GM12873 (cell line): Measurements from ENCODE around the gene NKX3-2.

Source experiments
- TF ChIP-seq, protein P1 (sequence below): IDR thresholded peaks from 2 replicates; pipeline ENCODE4 v1.5.1; 2012; ENCODE audit warnings: low read depth, mild to moderate bottlenecking, moderate library complexity, low read length, control low read depth; ENCODE audit not compliant: insufficient read depth; ENCODE audit errors: missing control alignments

Gene NKX3-2

DNA sequence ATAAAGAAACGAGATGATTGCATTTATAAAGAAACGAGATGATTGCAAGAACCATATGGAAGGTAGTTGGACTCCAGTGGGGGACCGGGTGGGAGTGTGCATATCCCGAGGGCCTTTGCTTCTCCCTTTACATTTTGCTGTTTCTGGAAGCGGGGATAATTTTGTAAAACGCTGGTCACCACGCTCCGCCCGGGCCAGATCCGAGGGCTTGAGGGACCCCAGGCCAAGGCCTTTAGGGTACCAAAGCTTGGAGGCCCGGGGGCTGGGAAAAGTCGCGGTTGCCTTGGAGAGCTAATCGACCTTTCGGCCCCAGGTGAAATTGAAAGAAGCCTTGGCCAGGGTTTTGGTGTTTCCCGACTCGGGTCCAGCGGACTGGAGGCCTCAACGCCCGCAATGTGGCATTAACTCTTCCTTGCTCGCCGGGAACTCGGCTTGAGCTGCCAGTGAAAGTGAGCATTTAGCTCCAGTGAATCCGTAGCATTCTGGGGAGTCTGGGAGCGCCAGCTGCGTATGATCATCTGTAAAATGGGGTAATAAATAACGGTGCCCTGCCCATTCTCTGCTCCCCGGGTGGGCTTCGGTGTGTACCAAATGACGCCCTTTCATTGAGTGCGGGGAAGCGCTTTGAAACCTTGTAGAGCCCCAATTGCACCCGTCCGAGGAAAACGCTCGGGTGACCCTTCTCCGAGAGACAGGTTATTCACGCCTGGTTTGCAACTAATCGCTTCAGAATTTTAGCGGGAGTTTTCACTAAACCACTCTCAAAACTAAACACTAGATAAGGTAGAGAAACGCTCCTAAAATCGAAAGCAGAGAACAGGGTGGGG lies 4.5 kb downstream of the NKX3-2 start:
- TF ChIP-seq, protein P1, sequence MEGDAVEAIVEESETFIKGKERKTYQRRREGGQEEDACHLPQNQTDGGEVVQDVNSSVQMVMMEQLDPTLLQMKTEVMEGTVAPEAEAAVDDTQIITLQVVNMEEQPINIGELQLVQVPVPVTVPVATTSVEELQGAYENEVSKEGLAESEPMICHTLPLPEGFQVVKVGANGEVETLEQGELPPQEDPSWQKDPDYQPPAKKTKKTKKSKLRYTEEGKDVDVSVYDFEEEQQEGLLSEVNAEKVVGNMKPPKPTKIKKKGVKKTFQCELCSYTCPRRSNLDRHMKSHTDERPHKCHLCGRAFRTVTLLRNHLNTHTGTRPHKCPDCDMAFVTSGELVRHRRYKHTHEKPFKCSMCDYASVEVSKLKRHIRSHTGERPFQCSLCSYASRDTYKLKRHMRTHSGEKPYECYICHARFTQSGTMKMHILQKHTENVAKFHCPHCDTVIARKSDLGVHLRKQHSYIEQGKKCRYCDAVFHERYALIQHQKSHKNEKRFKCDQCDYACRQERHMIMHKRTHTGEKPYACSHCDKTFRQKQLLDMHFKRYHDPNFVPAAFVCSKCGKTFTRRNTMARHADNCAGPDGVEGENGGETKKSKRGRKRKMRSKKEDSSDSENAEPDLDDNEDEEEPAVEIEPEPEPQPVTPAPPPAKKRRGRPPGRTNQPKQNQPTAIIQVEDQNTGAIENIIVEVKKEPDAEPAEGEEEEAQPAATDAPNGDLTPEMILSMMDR: no peak

DNA sequence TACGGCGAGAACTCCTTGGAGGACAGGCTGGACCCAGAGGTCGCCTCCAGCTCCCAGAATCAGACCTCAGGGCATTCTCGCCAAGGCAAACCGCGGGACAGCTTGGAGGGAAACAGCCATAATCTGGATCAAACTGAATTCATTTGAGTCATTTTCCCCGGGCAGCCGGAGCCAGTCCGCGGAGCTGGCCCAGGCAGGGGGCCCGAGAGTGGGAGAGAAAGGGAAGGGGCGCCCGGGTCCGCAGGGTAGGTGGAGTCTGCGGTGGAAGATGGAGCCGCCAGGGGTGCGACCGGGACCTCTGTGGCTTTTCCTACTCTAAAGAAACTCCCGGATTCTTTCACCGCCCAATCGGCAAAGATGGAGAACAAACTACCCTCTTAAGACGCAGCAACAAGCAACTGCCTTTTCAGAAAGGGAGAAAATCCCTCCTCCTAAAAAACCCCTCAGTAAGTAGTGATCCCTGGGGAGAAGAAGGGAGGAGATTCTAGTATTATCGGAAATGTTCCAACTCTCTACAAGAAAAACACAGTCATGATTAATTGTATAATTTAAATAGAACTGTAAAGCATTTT lies 5.2 kb downstream of the NKX3-2 start:
- TF ChIP-seq, protein P1: no peak

DNA sequence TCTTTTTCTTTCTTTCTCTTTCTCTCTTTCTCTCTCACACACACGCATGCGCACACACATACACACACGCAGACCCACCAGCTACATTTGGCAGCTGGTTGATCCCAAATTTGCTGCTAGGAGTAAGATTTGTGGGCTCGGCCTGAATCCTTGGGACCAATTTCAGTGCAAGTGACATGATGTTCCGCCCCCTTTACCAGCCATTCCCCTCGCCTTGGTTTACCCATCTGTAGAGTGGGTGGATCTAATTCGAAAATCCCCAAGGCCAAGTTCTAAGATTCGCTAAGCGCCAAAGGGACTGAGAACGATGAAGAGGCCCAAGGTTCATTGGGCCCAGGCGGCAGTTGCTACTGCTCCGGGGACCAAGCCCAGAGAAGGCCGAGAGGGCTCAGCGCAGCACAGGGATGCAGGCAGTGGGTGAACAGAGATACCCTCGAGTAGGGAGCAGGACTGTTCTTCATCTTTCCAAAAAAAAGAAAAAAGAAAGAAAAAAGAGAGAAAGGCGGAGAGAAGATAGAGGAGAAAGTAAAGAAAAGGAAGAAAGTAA lies 5.8 kb downstream of the NKX3-2 start:
- TF ChIP-seq, protein P1: no peak

DNA sequence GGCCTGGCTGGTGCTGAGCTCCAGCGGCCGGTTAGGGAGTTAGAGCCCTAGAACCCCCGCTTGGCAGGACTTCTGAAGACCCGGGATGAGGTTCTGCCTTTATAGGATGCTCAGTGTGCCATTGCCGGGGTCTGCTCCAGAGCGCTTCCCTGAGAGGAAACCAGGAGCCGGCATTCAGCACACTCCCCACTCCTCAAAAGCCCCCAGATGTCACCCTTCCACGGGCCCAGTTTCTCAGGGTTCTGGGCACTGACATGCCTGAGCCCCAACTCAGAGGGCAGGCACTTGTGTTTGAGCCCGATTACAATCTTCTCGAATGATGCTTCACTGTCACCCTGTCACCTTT lies 6.5 kb downstream of the NKX3-2 start:
- TF ChIP-seq, protein P1: no peak

DNA sequence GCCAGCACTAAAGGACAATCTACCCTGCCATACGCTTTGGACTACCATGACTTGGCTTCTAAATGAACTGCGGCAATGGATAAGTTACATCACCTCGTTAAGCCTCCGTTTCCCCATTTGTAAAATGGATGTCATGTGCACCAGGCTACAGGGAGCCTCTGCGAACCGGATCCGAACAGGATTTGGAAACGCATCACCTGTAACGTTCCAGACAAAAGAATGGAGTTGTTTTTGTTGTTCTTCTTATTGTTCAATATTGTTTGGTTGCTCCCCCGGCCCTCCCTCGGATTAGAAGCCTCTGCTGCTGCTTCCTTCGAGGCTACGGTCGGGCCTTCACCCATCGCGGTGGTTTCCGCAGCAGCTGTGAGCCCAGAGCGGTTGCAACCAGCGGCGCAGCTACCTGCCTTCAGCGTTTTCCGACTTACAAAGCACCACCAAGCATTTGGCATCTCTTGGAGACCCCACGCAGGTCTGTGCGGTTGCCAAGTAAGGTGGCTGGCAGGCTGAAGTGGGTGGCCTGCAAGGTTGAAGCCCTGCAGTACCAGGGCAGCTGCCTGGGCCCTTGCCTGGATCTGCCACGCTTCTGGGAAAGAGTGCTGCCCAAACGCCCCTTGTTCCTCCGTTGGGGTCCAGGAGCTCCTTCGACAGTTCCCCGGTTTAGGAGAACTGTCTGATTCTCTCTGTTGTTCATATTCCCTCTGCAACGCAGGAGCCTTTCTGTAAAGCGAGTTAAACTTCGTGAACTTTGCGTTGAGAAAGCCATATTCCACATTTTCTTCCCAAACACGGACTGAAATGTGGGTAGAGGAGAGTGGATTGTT lies 7.1 kb downstream of the NKX3-2 start:
- TF ChIP-seq, protein P1: no peak

DNA sequence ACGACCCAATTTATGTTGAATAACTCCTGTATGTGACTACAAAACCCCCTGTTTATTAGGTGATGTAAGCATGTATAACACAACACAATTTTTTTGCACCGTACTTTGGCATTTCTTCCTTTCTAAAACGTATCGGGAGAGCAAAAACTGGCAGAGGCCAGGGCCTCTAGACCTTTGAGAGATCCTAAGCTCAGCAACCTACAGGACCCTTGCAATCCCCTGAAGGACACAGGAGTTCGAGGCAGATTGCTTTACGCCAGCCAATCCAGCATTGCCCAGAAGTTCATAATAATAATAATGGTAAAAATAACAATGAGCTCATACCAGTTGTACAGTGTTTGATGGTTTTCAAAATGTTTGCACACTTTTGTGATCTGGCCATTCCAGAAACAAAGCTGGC lies 7.7 kb downstream of the NKX3-2 start:
- TF ChIP-seq, protein P1: no peak
